ENCODE measurements around the gene UBTF.

DNA sequence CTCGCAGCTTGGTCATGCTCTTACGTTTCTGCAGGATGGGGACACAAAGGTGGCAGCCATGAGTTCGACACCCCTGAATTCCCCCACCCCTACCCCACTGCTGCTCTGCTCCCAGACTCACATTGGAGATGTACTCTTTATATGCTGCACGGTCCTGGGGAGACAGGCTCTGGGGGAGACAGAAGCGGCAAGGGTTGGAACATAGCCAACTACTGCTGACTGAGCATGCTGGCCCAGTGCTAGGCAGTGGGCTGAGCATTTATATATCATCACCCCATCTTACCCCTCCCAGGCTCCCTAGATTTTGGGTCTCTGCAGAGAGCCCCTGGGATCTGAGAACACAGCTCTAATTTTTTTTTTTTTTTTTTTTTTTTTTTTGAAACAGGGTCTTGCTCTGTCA is 11.7 kb downstream of the UBTF start:
- TF ChIP-seq POLR2AphosphoS5 (IDR thresholded peaks at IDR 0.05; ENCODE audit: borderline replicate concordance, low read depth, low read length) (no peak), EZH2 (IDR thresholded peaks at IDR 0.05) (no peak)

Data from SK-N-MC (cell line).